GM23338 (cell line): ENCODE data around the gene TNPO3. TPM values are rescaled to one million over a fixed set of nuclear protein-coding genes. Genes with fewer than 3 reads are reported as not detected.

Source experiments
- ATAC-seq: fragments of 200-7000 bp; cut with Tn5 transposase; 3 replicates; pipeline ENCODE4 v1.9.1; 2020
- DNase-seq: peaks from one replicate; pipeline ENCODE4 v3.0.0-alpha.2; 2015; ENCODE audit warnings: low spot score
- H2AFZ ChIP-seq: fragments of 200-600 bp; sonication (generic); 2 replicates; pipeline ENCODE4 v1.8.0; 2016; ENCODE audit warnings: antibody characterized with exemption, mild to moderate bottlenecking, moderate library complexity
- H3F3A ChIP-seq: fragments of 200-600 bp; sonication (generic); replicated peaks from 2 replicates; pipeline ENCODE4 v1.8.0; 2017; ENCODE audit warnings: antibody characterized with exemption, mixed run types, low read depth
- H3K27ac ChIP-seq: fragments of 200-600 bp; sonication (generic); 2 replicates; pipeline ENCODE4 v1.6.1; 2016; ENCODE audit warnings: low read depth
- H3K27me3 ChIP-seq: fragments of 200-600 bp; sonication (generic); 2 replicates; pipeline ENCODE4 v1.8.0; 2016; ENCODE audit warnings: mild to moderate bottlenecking, mixed run types, moderate library complexity; ENCODE audit not compliant: insufficient read depth
- H3K36me3 ChIP-seq: fragments of 200-600 bp; sonication (generic); 2 replicates; pipeline ENCODE4 v1.8.0; 2016; ENCODE audit warnings: mild to moderate bottlenecking; ENCODE audit not compliant: insufficient read depth
- H3K4me1 ChIP-seq: fragments of 200-600 bp; sonication (generic); 2 replicates; pipeline ENCODE4 v1.8.0; 2016; ENCODE audit warnings: mild to moderate bottlenecking, moderate library complexity; ENCODE audit not compliant: insufficient read depth
- H3K4me2 ChIP-seq: fragments of 200-600 bp; sonication (generic); 2 replicates; pipeline ENCODE4 v1.7.1; 2017; ENCODE audit warnings: mixed run types
- H3K4me3 ChIP-seq: fragments of 200-600 bp; sonication (generic); 2 replicates; pipeline ENCODE4 v1.6.1; 2016; ENCODE audit warnings: mixed run types
- H3K79me2 ChIP-seq: fragments of 200-600 bp; sonication (generic); replicated peaks from 2 replicates; pipeline ENCODE4 v1.8.0; 2017; ENCODE audit warnings: mild to moderate bottlenecking; ENCODE audit not compliant: insufficient read depth
- H3K9me2 ChIP-seq: fragments of 200-600 bp; sonication (generic); 2 replicates; pipeline ENCODE4 v1.8.0; 2017; ENCODE audit not compliant: insufficient read depth
- H4K20me1 ChIP-seq: fragments of 200-600 bp; sonication (generic); replicated peaks from 2 replicates; pipeline ENCODE4 v1.8.0; 2017; ENCODE audit warnings: mild to moderate bottlenecking; ENCODE audit not compliant: insufficient read depth
- H3K27ac Mint-ChIP-seq: 2 replicates; pipeline ENCODE4 v1.8.0; 2020; ENCODE audit warnings: inconsistent platforms, mild to moderate bottlenecking, moderate library complexity, mixed read lengths
- H3K27me3 Mint-ChIP-seq: 3 replicates; pipeline ENCODE4 v1.8.0; 2022; ENCODE audit warnings: low read depth, mild to moderate bottlenecking, moderate library complexity, mixed read lengths, inconsistent platforms; ENCODE audit not compliant: insufficient read depth, poor library complexity
- H3K36me3 Mint-ChIP-seq: 3 replicates; pipeline ENCODE4 v1.8.0; 2021; ENCODE audit warnings: low read depth, mild to moderate bottlenecking, inconsistent platforms, moderate library complexity, mixed read lengths
- H3K4me1 Mint-ChIP-seq: 3 replicates; pipeline ENCODE4 v1.8.0; 2020; ENCODE audit warnings: mild to moderate bottlenecking, inconsistent platforms, mixed read lengths
- H3K4me3 Mint-ChIP-seq: 3 replicates; pipeline ENCODE4 v1.8.0; 2021; ENCODE audit warnings: moderate library complexity, mild to moderate bottlenecking, inconsistent platforms, mixed read lengths
- H3K9me3 Mint-ChIP-seq: 3 replicates; pipeline ENCODE4 v1.8.0; 2020; ENCODE audit warnings: moderate library complexity, mild to moderate bottlenecking, inconsistent platforms, mixed read lengths
- CTCF ChIP-seq, 2 experiments: fragments of 200-600 bp in 1 of 2; sonication (generic) in 1 of 2; conservative IDR thresholded peaks; 2 replicates each; pipeline versions ENCODE4 v1.5.1 to v1.6.1; 2016 to 2017; ENCODE audit warnings: antibody characterized with exemption in 2 of 2, low read depth in 2 of 2, mild to moderate bottlenecking in 2 of 2, moderate library complexity in 1 of 2
- ETS1 ChIP-seq: IDR thresholded peaks from 2 replicates; pipeline ENCODE4 v1.6.1; 2016; ENCODE audit warnings: antibody characterized with exemption
- JUNB ChIP-seq: IDR thresholded peaks from one replicate; pipeline ENCODE4 v1.6.1; 2016; ENCODE audit warnings: antibody characterized with exemption; ENCODE audit not compliant: unreplicated experiment
- NANOG ChIP-seq: IDR thresholded peaks from 2 replicates; pipeline ENCODE4 v1.6.1; 2016; ENCODE audit warnings: antibody characterized with exemption, borderline replicate concordance
- REST ChIP-seq: IDR thresholded peaks from one replicate; pipeline ENCODE4 v1.6.1; 2018; ENCODE audit warnings: antibody characterized with exemption; ENCODE audit not compliant: unreplicated experiment
- STAT1 ChIP-seq: IDR thresholded peaks from one replicate; pipeline ENCODE4 v1.6.1; 2016; ENCODE audit warnings: antibody characterized with exemption; ENCODE audit not compliant: unreplicated experiment
- ZNF114 ChIP-seq: fragments of 250-450 bp; sonication (Bioruptor Pico); IDR thresholded peaks from 2 replicates; pipeline ENCODE4 v1.5.0; 2020; ENCODE audit warnings: mild to moderate bottlenecking, moderate library complexity
- ZNF331 ChIP-seq: fragments of 250-450 bp; sonication (Bioruptor Pico); IDR thresholded peaks from 2 replicates; pipeline ENCODE4 v1.5.0; 2020; ENCODE audit warnings: low read depth, mild to moderate bottlenecking, moderate library complexity
- polyA plus RNA-seq: library from polyadenylated mRNA; unstranded; fragments of >200 nt; fragmentation: Nextera tagmentation; extraction: Ambion mirVana; gene quantifications from 2 replicates; pipeline ENCODE4 v1.2.1, GENCODE V29; 2016
- total RNA-seq: library from RNA; depleted of rRNA; stranded (reverse); fragments of >200 nt; shearing (Covaris generic); gene quantifications from 2 replicates; pipeline ENCODE4 v1.2.3, GENCODE V29; 2014

TNPO3 gene
- total and polyA plus RNA-seq, 2 experiments from 2014 or later = 38.2 to 127 TPM

GRCh38 chr7:128961030-128961659 lies 93.8 kb downstream of the TNPO3 start:
- no peaks in the 10 kb centered on the region; the same call in 1 of the 2 replicates for H3F3A ChIP-seq
- H3K9me2 ChIP-seq = no peaks in the 10 kb centered on the region
- H3K27me3 Mint-ChIP-seq = peaks cover 4% of the 10 kb centered on the region
- no peak overlapping the region for H3K27ac Mint-ChIP-seq
- H3K27ac ChIP-seq = no peak overlapping the region
- peaks cover 70% of the 10 kb centered on the region for H3K36me3 Mint-ChIP-seq
- H3K79me2 ChIP-seq = no peaks in the 10 kb centered on the region; the same call in 1 of the 2 replicates
- ATAC-seq = no peak
- no peak overlapping the region for H3K4me3 ChIP-seq
- no peaks in the 10 kb centered on the region for H3K27me3 ChIP-seq
- peaks cover 7% of the 10 kb centered on the region; the same call in 1 of the 2 replicates for H3K4me1 ChIP-seq
- peaks cover 12% of the 10 kb centered on the region; the same call in 2 of the 3 replicates for H3K4me1 Mint-ChIP-seq
- no peak for TF ChIP-seq ZNF114 (CRISPR knock-in tag)
- TF ChIP-seq ETS1 = no peak
- TF ChIP-seq REST = no peak
- no peak for TF ChIP-seq STAT1
- no peak for TF ChIP-seq CTCF (conservative IDR thresholded peaks at IDR 0.05; ENCODE audit: low read depth in 2 of 2)
- no peak overlapping the region for H2AFZ ChIP-seq
- no peaks in the 10 kb centered on the region for H3K9me3 Mint-ChIP-seq
- H3K4me2 ChIP-seq = no peak overlapping the region
- no peak overlapping the region for H3K4me3 Mint-ChIP-seq
- peaks cover 18% of the 10 kb centered on the region for H3K36me3 ChIP-seq
- DNase-seq = no peak
- peaks cover 7% of the 10 kb centered on the region; the same call in 1 of the 2 replicates for H4K20me1 ChIP-seq

- Mint-ChIP-seq H3K4me3 (no peak overlapping the region), H3K27me3 (peaks cover 12% of the 10 kb centered on the region), H3K9me3 (no peaks in the 10 kb centered on the region), H3K27ac (no peak overlapping the region), H3K4me1 (peaks cover 14% of the 10 kb centered on the region), H3K36me3 (peaks cover 70% of the 10 kb centered on the region)
- no peaks in the 10 kb centered on the region; the same call in 1 of the 2 replicates for H3K79me2 ChIP-seq
- no peak overlapping the region for H3K4me2 ChIP-seq
- H3F3A ChIP-seq = no peaks in the 10 kb centered on the region; the same call in 1 of the 2 replicates
- ATAC-seq = no peak
- no peak overlapping the region for H2AFZ ChIP-seq
- H3K27me3 ChIP-seq = no peaks in the 10 kb centered on the region
- H4K20me1 ChIP-seq = peaks cover 7% of the 10 kb centered on the region; the same call in 1 of the 2 replicates
- no peak for DNase-seq
- H3K9me2 ChIP-seq = no peaks in the 10 kb centered on the region
- H3K36me3 ChIP-seq = peaks cover 15% of the 10 kb centered on the region
- H3K4me3 ChIP-seq = no peak overlapping the region
- no peak overlapping the region for H3K27ac ChIP-seq
- peaks cover 17% of the 10 kb centered on the region for H3K4me1 ChIP-seq
- TF ChIP-seq ETS1 = no peak
- no peak for TF ChIP-seq JUNB
- no peak for TF ChIP-seq CTCF (conservative IDR thresholded peaks at IDR 0.05; ENCODE audit: low read depth in 2 of 2)
- no peak for TF ChIP-seq STAT1
- TF ChIP-seq NANOG = no peak
- TF ChIP-seq ZNF331 = no peak
- no peak for TF ChIP-seq REST
Measured at GRCh38 chr7:128959296-128959695, 95.6 kb downstream of the TNPO3 start.
